ENCODE measurements around the gene MRPS18A.
"Not testable (repeated sequence)": the region's sequence is repeated elsewhere in the genome, so short reads cannot be mapped to it uniquely, and the experiment has no call there.

The MRPS18A gene

DNA sequence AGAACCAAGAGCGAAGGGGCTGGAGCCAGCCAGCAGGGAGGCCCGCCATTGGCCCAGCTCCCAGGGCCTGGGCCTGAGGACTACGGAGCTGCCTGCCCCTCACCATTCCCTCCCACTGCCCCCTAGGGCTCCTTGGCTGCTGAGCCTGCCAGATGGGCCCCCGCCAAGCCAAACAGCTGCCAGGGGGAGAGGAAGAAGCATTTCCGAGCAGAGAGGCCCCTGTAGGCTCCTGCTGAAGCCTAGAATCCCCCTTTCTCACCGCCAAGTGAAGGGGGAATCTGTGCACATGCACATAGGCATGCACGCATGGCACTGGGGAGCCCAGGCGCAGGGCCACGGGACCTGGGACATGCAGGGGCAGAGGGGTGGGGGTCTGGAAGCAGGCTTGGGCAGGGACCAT is 28.5 kb upstream of the MRPS18A start:
- no peak for FAIRE-seq

DNA sequence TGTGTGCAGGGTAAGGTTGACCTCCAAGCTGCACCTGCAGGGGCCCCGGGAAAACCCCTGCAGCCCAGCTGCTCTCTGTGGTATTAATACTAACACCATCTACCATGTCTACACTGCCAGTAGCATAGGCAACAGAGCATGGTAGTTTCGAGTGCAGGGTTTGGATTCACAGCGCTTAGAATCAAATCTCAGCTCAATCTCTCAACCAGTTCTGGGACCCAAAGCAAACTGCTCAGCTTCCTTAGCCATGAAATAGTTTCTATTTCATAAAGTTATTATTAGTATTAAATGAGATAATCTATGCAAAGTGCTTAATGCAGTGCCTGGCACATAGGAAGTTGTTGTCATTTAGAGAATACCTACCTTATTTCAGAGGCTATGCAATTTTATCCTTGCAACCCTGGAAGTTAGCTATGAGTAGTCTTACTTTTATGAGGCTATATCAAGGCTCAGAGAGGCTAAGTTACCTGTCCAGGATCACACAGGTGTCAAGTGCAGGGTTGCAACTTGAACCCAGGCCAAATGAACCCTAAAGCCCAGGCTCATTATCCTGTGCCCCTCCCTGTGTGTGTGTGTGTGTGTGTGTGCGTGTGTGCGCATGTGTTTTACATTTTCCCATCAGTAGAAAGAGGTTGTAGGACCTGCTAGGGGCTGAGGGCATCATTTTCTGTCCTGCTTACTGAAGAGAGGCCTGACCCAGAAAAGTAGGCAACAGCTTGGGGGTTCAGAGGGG is 27.6 kb upstream of the MRPS18A start:
- no peak for FAIRE-seq

DNA sequence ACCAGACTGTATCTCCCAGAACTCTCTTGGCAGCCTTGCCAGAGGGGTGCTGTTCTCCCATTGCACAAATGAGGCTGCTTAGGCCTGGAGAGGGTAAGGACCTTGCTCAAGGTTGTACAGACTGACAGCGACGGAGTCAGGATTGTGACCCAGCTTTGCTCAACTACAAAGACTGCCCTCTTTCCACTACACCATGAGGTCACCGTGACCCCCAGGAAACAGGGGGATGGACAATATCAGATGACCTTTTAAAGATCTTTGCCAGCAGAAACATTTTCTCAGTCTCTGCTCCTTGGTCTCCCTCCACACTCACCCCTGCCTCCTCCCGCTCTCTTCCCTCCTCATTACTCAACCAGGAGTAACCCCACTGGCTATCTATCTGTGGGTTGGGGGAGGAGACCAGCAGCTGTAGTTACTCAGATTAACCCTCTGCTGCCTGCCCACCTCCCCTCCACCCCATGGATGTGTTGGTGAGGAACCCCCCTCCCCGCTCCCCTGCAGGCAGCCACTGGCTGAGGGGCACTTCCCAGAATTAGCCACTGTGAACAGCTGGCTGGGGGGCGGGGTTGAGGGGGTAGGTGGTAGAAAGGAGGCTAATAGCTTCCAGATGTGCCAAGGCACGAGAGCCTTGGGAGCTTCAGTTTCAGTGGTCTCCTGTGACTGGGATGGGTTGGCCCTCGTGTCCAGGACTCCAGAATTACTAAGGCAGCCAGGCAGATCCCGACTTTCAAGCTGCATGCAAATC is 26.9 kb upstream of the MRPS18A start:
- FAIRE-seq: no peak

DNA sequence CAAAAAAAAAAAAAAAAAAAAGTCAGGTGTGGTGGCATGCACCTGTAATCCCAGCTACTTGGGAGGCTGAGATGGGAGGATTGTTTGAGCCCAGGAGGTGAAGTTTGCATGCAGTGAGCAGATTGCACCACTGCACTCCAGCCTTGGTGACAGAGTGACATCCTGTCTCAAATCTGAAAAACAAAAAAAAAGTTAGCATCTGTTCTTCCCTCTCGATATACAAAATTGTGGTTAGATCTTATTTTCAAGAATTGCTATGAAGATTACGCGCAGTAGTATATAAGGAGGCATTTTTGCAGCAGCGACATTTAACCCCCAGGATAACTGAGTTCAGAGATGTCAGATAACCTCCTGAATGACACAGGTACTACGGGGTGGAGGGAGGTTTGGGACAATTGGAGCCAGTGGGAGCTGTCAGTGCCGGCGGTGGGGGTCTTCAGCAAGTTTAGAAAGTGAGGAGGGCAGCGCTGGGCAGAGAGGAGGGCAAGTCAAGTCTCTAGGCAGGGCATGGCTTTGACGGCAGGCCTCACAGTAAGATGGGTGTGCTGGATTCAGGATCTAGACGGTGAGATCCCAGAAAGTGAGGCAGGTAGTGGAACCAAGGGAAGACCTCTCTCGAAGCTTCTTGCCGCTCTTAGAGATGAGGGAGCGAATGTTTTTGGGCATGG is 26.2 kb upstream of the MRPS18A start:
- no peak for FAIRE-seq

DNA sequence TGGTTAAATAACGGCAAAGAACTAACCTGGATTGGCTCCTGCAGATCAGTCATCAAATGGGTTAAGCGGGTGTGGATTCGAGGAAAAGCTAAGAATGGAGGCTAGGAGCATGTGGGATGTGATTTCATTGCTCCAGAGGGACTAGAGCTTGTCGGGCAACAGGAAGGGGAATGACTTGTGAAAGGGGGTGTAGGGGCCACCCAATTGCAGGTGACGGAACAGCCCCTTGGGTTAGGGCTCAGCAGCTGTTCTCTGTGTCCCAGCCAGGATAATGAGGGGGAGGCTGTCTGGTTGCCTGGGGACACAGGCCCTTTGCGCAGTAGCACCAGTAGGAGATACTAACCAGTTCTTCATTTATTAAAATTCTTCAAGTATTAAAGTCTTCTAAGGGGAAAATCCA is 25.0 kb upstream of the MRPS18A start:
- no peak for FAIRE-seq

DNA sequence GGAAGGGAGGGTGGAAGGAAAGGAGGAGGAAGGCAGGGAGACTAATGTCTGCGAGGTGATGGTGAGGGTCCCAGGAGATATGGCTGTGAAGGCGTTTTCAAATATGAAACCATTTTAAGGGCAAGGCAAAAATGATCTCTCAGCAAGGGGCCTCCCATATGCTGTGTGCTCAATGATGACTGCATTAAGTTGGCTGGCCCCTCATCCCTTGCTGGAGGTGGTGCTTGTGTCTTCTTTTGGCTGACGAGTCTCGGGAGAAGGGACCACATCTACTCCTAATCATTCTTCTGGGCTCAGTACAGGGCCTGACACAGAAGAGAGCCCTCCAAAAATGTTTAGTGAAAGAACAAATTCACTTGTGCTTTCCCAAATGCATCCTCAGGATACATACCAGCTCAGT is 23.0 kb upstream of the MRPS18A start:
- no peak for FAIRE-seq

DNA sequence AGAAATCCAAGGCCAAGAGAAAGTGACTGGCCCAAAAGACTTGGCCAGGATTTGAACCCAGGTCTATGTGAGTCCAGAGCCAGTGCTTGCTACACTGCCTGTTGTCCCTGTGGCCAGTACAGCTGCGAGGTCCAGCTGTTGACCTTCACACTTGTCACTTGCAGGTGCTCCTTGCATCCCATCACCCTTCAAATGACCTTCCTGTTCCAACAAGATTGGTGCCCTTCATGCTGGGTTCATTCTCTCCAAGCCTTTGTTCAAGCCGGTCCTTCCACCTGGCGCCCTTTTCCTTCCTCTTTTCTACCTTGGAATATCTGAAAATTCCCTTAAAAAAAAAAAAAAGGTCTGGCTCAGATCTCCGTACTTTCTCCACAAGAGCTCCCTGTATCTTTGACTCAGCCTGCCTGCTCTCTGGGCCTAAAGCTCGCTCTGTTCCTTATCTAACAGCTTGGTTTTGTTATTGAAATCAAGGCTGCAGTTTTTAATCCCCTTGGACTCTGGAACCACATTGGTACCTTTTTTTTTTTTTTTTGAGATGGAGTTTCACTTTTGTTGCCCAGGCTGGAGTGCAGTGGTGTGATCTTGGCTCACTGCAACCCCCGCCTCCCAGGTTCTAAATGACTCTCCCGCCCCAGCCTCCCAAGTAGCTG is 22.2 kb upstream of the MRPS18A start:
- FAIRE-seq: no peak

DNA sequence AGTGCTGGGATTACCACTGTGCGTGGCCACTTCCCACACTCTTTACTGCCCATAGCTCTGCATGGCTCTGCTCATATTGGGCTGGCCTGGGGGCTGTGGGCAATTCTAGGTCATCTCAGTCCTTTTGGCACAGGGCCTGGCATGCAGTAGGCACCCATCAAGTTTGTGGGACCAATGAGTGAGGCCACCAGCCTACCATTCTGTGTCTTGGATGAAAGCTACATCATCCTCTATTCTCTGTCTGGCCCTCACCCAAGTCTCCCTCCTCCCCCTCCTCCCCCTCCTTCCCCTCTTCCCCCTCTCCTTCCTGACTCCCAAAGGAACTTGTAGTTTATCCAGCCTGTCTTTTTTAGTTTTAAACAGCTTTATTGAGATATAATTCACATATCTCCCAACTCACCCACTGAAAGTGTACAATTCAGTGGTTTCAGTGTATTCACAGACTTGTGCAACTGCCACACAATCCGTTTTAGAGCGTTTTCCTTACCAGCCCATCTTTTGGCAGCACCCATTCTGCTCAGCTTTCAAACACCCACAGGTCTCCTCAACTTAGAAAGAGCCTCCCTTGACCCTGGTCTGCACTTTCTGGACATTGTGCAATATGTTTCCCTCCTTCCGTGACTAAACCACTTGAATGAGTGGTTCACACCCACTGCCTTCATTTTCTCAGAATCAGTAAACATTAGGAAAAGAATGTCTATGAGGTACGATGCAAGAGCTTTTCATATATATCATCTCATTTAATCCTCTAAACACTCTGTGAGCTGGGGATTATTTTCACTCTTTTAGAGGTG is 21.5 kb upstream of the MRPS18A start:
- FAIRE-seq: no peak

DNA sequence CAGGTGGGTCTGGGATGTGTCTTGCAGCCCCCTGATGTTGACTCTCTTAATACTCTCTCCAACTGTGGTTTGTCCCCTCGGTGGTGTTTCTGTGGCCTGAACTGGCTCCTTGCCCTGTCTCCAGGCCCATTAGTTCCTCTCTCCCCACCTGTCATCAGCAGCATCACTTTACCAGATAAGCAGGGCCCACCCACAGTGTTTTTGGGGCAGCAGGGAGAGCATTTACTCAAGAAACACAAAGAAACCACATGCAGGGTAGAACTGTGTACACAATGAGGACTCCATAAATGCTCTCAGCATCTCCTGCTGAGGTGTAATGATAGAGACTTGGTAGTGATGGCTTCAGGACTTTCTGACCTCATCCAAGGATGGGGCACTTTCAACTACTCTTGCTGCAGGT is 20.2 kb upstream of the MRPS18A start:
- FAIRE-seq: no peak

DNA sequence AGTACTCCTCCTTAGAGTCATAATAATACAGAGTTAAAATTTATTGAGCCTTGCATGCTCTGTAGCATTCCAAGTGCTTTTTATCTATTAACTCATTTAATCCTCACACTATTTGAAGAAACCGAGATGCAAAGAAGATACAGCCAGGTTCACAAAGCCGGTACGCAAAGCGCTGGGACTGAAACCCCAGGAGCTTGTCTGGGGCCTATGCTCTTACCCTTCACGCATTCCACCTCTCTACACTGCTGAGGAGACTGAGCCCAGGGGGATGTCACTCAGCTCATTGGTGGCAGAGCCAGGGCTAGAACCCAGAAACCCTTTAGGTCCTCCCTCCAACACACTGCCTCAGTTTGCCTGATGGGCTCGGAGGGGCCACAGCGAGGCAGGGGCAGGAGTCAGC is 19.7 kb upstream of the MRPS18A start:
- FAIRE-seq: no peak

DNA sequence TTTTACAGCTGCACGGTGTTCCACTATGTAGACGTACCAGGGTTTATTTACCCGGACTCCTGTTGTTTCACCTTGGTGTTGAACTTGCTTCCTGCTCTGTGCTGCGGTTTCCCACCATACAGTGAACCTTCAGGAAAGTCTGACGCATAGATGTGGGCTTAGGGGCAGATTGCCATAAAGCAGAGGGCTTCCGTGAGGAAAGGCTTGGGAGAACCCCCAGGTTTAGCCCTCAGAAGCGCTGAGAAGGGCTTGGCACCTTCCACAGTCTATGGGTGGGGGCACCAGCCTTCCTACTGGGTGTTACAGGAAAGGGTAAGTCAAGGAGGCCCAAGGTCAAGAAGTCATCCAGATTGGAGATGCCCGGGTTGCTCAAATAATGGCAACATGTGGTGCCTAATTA is 19.2 kb upstream of the MRPS18A start:
- no peak for FAIRE-seq

DNA sequence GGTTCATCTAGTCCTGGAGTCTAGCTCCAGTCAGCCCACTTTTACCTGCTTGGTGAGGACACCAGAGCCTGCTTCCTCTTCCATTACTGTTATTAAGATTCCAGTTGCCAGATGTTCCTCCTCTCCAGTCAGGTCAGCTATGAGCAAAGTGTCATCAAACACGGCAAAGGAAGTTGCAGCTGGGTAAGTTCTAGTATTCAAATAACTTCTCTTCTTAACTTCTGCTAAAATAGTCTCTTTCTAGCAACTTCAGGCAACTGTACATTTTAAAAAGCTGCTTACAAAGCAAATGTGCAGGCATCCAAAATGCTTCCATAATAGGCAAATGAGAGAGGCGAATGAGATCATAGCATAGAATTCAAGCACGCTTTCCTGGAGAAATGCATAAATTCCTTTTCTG is 18.4 kb upstream of the MRPS18A start:
- no peak for FAIRE-seq

DNA sequence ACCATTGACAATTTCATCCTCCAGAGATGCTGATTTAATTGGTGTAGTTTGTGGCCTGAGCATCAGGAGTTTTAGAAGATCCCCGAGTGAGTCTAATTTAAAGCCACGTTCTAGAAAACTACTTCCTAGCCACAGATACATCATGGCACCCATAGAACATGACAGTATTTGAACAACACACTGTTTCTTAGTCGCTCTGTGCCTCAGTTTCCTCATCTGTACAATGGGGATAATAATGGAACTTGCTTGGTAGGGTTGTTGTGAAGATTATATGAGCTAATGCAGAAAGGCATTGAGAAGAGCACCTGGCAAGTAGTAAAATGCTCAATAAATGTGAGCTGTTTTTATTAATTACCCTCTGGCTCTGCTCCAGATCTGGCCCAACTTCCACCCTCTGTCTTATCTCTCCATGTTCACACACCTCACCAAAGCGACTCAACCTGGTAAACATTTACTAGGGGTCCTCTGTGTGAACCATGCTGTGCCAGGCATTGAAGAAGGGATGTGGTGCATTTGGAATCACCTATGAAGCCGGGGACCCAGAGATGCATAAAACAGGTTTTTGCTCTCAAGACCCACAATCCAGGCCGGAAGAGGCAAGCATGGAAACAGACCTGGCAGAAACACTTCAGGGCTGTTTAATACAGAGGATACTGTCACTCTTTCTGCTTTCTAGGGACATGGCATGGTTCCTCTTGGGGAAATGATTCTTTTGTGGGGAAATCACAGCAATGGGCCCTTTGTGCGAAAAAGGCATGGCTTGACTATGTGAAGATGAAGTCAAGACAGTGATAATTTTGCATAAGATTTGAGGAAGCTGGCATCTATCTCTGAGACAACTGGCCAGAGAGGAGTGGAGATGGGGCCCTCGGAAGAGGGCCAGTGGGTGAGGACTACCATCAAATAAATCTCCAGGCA is 16.2 kb upstream of the MRPS18A start:
- FAIRE-seq: no peak

DNA sequence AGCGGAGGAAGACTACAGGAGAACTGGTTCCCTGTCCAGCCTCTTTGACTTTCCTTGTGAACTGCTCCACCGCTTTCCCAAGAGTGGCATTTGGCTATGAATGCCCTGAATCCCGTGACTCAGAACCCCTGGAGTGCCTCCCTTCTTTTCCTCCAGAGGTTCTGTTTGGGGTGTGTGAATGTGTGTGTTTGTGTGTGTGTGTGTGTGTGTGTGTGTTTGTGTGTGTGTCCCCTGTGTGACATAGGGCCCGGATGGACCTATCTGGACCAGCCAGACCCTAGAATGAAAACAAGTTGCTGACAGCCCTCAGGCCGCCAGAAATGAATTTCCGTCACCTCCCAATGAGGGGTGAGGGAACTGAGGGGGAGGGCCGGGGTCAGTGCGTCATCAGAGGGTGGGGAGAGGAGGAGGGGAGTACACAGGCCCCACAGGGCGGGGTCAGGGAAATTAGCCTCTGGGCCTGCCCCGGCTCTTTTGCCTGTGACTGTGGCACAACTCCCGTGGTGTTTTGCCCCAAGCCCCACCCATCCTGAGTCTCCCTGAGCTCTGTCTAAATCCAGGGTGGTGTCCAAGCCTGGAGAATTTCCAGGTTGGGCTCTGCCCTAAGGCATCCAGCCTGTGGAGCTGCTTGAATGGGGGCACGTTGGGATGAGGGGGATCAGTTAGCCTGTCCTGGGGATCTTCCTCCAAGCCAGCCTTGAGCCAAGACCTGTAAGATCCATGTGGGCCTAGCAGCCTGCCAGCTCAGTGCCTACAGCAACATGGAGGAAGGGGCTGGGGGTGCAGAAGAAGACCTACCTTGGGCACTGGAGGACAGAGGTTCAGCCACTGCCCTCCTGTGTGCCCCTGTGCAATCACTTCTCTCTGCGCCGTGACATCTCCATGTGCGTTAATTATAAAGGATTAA is 15.2 kb upstream of the MRPS18A start:
- no peak for FAIRE-seq

DNA sequence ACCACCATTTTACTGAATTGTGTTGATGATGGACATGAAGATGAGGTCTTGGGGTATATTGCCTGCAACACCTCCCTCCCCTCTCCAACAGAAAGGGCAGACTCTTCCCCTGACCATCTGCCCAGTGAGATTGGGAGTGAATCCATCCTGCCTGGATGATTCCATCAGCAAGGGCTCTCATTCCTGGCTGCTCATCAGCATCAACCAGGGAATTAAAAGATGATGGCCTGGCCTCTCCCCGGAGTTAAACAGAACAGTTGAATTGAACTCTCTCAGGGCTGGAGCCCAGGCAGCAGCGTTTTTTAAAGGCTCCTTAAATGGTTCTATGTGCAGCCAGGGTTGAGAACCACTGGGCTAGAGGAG is 14.6 kb upstream of the MRPS18A start:
- FAIRE-seq: no peak

DNA sequence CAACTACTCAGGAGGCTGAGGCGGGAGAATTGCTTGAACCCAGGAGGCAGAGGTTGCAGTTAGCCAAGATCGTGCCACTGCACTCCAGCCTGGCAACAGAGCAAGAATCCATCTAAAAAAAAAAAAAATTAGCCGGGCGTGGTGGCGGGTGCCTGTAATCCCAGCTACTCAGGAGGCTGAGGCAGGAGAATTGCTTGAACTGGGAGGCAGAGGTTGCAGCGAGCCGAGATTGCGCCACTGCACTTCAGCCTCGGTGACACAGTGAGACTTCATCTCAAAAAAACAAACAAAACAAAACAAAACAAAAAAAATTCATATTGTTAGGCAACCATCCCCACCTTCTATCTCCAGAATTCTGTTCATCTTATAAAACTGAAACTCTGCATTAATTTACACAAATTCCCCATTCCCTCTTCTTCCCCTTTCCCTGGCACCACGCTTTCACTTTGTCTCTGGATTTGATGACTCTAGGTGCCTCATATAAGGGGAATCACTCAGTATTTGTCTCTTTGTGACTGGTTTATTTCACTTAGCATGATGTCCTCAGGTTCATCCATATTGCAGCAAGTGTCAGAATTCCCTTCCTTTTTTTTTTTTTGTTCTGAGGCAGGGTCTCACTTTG is 13.5 kb upstream of the MRPS18A start:
- not testable (repeated sequence) for FAIRE-seq

DNA sequence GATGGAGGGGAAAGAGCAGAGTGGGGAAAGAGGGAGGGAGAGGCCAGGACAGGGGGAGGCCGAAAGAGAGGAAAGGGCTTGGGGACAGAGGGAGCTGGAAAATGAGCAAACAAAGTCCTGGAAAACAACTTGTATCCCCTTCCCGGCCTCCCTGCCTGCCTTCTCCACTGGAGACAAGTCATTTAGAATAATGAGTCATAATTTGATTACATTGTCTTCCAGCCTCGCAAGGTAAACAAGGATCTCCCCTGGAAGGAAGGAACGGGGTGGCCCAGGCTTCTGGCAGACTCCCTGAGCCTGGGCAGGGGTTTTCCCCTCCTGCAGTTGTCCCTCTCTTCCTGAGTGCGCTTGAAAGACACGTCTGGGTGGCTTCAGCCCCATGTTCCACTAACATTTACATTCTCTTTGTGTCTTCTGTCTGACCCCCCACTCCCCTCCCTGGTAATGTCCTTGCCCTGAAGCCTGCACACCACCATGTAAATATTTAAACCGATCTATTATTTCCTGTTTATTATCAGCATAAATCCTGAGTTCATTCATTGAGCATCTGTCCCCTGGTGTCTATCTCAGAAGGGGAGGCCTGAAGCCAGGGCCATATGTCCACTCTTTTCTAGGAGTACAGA is 12.1 kb upstream of the MRPS18A start:
- no peak for FAIRE-seq

DNA sequence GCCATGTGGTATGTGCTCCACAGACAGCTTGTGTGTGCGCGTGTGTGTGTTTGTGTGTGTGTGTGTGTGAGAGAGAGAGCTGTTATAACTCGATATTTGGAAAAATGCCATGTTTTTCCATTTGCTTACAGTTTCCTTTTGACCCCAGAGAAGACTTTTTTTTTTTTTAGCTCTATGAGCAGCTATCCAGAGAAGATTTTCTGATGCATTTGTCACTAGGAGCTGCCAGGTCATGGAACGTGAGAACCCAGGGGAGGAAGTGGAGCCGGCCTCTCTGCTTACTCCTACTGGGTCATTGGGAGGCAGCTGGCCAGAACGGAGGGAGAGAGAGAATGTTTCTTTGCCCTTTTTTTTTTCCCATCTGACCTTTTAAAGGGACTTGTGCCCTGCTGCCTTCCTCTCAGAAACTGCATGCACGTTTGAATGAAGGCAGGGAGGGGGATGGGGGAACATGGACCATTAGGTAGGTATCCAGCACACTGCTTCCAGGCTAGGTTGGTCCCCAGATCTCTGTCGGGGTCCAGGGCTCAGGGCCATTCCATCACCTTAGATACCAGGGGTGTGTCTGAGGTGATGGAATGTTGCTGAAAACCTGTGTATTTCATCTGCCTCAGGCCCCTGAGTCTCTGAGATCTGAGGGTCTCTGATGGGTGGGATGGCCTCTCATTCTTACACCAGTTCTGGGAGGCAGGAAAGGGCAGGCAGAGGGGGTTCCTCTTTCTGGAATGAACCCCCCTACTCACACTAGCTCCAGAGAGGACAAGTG is 11.2 kb upstream of the MRPS18A start:
- no peak for FAIRE-seq

DNA sequence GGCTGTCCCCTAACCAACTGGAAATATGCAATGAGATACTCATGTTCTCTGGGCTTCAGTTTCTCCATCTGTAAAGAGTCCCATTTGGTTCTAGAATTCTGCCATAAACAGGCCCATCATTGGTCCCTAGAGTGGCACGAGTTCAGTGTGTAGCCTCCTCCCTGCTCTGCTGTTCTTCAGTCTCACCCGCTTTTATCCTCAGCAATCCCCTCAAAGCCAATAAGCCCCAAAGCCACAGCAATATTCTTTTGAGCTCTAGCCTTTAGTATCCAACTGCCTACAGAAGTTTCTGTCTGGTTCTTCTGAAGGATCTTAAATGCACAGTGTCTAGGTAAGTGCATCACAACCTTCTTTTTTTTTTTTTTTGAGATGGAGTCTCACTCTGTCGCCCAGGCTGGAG is 9.8 kb upstream of the MRPS18A start:
- FAIRE-seq: no peak
